Activated CD4-positive, alpha-beta T cell treated with anti-CD3 and anti-CD28 coated beads, Interleukin-2, Interleukin-4, amounts not matched to agents 100 ng/mL and 50 ng/mL, durations not matched to agents 16 hours and 8 hours (primary cell): ENCODE measurements around the gene PDIA6.
"Not testable (repeated sequence)": the region's sequence is repeated elsewhere in the genome, so short reads cannot be mapped to it uniquely, and the experiment has no call there.

ENCODE experiments used
- DNase-seq: peaks from one replicate; pipeline ENCODE4 v3.0.0-alpha.2; 2020; ENCODE audit warnings: low spot score

PDIA6 gene

DNA sequence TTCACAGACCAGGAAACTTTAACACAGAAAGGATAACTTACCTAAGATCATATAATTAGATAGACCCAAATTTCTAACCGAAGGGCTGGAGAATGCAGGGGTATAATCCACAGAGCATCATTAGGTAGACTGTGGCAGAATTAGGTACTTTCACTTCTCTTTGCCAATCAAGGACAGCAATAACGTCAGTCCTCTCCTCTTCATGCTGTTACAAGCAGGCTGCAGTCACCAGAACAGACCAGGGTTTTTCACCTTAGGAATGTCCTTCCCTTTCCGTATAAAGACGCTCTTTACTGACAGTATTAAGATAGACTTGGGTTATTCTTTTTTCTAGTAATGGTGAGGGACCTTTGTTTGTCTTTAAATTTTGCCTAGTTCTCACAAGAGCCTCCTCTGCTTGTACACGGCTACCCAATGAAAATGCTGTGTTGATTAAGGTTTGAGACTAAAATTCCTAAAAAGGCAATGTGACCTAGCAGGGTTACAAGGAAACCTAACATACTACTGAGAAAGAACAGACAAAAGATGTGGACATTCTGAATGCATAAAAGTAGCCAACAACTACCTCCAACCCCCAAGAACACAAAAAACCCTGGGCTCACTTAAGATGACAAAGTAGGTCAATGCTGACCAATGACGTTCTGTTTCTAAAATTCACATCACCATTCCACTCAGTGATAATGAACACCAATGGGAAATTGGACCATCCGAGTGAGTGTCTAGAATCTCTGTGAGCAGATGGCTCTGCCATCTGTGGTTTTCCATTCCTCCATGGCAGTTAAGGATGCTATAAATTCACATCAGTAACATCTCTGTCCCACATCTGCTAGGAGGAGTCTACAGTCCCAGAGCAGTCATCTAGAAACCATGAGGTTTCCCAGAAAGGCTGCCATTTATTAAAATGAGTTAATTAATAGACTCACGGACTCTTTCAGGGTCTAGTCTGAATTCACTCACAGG is 2.1 kb downstream of the PDIA6 start:
- peak; percentile 48 for DNase-seq

DNA sequence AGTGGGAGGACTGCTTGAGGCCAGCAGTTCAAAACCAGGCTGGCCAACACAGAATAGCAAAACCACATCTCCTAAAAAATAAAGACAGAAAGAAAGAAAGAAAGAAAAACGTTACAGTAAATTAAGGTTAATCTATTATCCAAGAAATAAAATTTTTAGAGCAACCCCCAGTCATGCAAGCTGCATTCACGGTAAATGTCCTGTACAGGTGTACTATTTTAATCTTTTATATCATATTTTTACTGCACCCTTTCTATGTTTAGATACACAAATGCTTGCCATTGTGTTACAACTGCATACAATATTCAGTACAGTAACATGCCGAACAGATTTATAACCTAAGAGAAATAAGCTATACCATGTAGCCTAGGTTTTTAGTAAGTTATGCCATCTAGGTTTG is 6.0 kb downstream of the PDIA6 start:
- DNase-seq: no peak

DNA sequence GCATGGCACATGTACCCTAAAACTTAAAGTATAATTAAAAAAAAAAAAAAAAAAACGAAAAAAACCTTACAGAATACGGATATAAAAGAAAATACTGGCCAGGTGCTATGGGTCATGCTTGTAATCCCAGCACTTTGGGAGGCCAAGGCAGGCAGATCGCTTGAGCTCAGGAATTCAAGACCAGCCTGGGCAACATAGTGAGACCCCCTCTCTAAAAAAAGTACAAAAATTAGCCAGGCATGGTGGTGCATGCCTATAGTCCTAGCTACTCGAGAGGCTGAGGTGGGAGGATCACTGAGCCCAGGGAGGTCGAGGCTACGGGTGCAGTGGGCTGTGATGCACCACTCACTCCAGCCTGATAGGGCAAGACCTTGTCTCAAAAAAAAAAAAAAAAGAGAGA is 6.6 kb downstream of the PDIA6 start:
- not testable (repeated sequence) for DNase-seq

DNA sequence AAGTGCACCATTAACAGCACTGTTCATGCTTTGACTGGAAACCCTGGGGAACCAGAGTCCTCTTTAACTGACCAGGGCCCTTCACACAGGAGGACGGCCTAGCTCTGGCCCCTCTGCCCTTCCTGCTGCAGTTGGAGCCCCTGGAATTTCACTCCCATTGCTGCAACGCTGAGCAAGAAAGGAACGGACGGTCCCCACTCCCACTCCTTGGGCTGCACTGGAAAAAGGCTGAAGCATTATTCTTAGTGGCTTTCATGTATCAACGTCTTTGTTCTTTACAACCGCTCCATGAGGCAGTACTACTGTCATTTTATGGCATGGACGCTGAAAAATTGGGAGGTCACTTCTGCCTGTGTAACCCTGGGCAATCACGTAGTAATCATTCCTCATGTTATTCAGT is 9.9 kb downstream of the PDIA6 start:
- DNase-seq: no peak

DNA sequence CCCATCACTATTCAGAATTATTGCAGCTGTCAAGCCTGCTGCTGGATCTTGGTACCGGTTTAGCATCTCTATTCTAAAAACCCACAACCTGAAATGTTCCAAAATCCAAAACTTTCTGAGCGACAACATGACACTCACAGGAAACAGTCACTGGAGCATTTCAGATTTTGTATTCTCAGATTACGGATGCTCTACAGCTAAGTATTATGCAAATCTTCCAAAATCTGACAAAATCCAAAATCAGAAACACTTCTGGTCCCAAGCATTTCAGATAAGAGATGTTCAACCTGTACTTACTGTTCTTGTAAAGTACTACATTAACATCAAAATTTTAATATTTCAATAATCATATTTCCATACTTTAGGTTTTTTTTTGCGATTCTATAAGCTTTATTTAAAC is 12.4 kb downstream of the PDIA6 start:
- no peak for DNase-seq

DNA sequence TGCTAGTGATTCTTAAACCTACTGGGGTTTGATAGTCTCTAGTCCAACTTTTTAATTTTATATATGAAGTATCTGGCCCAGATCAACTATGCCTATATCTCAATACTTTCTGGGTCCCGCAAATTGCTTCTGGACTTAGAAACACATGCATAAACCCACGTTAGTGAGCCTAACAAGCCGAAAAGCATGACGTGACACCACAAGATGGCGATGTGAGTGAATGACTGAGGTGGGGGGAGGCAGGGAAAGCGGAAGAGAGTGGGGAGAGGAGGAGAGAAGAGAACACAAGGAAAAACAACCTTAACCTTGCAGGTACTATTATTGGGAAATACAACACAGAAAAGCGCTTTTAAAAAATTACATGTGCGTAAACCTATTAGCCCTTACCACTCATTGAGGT is 13.8 kb downstream of the PDIA6 start:
- DNase-seq: no peak

DNA sequence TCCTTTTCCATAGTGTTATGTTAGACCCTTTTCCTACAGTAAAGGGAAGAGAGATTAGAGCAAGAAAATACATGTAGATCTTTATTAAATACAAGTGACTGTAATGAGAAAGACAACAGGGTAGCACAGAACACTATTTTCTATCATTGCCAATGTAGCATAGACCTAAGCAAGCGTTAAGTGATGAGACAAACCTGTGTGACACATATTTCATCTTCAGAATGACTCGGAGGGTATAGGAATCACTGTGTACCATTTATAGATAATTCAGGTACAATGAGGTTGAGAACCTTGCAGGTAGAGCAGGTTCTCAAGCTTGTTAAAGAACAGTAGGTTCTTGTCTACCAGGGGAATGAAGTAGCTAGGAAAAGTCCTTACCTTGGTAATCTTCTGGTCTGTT is 15.9 kb downstream of the PDIA6 start:
- DNase-seq: no peak

DNA sequence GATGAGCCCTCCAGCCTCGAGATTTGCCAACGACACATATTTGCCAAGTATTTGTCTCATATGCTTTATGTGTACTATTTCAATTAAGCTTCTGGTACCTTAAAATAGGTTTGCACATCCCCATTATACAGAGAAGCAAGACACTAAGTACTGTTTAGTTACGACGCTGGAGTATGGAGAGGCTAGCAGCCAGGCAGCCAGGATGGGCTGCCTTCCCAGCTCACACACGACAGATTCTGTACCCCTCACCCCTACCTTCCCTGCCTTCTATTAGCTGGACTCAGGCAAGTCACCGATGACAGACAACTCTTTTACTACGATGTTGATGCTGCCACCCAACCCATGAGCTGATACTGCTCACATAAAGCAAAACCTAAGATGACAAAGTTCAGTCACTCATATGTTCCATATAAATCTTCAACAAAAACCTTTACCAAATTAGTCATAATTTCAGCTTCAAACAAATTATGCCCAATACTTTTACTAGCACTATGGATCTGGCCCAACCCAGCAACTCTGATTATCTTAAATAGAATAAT is 17.0 kb downstream of the PDIA6 start:
- no peak for DNase-seq

DNA sequence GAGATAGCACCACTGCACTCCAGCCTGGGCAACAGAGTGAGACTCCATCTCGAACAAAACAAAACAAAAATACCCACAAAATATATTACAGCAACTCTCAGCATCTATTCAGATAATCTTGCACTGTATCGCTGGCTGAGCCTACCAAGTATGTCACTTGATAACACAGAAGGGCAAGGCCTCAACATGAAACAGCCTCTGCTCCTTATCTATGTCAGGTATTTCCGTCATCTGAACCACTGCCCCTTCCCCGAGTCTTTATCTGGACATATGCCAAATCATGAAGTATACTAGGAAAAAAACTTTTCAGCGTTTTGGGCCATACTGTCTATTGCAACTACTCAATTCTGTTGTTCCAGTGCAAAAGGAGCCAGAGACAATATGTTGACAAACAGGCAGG is 17.7 kb downstream of the PDIA6 start:
- no peak for DNase-seq

DNA sequence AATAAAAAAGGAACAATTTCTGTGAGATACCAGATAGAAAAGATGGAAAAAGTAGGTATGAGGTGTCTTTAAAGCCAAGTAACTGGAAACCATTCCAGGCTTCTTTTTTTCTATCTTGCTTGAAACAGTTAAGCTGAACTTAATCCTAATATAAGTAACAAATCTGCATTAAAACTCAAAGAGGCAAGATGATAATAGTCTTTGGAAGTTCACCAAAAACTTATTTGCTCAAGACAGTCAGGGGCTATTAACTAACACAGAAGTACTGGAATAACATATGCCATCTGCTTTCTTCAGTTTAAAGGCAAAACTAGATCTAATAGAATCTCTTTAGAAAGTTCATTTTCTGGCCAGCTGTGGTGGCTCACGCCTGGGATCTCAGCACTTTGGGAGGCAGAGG is 18.8 kb downstream of the PDIA6 start:
- DNase-seq: no peak

DNA sequence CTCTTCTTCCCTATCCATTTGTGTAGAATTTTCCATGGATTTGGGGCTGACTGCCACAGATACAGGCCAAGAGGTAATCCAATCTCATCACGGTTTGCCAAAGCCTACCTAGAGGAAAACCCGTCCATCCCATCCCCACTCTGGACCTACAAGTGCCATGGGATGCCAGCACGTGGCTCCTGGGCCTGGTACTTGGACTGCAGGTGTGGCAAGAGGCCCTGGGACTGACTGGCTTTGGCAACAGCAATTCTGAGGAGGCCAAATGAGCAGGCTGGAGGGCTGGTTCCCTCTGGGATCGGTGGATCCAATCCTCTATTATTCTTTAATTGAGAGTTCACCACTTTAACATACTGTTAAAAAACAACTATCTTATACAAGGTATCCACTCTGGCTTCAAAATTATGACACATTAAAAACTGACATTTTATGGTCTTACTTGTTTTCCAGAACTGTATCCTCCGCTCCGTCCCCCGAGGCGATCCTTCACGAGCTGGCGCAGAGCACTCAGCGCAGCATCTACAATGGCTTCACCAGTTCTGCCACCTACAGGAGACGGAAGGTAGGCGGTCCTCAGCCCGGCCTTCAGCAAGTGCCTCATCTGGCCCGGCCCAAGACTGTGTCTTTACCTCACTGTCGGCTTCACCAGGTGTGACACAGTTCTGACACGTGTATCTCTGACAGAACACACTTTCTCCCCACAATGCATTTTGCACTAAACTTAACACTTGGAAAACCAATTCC is 19.8 kb downstream of the PDIA6 start:
- DNase-seq: no peak

DNA sequence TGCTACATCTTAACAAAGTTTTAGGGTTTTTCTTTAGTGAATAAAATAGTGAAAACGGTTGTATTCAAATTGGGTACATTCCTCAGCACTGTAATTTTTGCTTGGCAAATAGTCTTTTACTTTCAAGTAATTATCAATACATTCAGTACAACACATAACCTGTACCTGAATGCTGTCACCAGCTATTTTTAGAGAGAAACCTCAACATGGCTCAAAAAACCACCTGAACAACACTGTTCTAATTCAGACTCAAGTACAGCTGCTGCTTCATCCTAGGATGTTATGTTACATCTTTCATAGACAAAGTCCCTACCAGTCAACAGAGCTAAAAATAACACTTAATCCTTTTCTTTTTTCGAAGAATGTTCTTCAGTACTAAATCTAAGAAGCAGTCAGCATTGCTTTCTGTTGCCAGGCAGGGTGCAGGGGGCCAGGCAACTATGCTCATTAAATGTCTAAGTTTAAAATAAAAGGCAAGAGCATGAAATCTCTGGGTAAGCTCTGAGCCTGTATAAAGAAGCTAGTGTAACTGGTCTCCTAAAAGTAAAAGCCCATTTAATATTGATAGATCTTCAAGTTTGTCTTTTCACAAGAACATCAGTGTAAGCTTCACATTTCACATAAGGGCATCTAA is 20.5 kb downstream of the PDIA6 start:
- no peak for DNase-seq

DNA sequence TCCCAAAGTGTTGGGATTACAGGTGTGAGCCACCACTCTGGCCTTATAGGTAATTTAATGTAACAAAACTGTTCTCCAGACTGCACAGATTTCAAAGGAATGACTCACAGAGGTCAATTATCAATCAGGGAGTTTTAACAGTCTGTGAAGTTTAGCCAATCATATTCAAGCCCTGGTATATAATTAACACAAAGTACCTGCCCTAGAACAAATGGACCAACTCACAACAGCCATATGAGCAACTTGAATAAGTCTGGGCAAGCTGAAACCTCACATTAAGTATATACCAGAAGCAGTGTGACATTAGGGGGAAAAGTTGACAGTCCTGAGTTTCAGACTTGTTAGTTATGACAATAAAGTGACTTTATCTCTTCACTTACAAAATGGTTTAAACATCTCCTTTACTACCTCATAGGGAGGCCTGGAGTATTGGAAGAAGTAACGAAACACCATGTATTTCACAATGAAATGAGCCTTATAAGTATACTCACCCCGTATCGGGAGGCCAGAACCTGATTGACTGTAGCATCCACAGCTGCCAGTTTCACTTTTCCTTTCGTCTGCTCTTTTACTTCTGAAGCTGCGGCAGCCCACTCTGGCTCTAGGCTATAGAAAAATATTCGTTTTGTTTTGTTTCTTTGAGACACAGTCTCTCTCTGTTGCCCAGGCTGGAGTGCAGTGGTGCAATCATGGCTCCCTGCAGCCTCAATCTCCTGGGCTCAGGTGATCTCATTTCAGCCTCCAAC is 22.2 kb downstream of the PDIA6 start:
- DNase-seq: no peak

DNA sequence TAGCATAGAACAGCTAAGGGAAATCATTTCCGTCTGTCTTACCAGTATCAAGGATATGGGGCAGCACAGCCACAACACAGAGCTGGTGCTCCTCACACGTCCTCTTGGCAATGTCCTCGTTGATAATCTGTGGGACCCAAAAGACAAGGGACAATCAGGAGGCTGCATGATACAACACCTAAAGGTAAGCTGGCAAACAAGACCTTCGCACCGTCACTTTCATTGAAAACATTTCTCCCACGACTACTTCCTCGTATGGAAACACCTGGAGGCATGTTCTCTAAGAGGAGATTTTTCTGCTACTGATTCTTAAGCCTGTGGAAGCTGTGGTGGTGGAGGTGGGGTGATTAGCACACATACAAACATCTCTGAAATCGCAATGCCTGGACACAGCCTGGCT is 23.7 kb downstream of the PDIA6 start:
- DNase-seq: no peak

DNA sequence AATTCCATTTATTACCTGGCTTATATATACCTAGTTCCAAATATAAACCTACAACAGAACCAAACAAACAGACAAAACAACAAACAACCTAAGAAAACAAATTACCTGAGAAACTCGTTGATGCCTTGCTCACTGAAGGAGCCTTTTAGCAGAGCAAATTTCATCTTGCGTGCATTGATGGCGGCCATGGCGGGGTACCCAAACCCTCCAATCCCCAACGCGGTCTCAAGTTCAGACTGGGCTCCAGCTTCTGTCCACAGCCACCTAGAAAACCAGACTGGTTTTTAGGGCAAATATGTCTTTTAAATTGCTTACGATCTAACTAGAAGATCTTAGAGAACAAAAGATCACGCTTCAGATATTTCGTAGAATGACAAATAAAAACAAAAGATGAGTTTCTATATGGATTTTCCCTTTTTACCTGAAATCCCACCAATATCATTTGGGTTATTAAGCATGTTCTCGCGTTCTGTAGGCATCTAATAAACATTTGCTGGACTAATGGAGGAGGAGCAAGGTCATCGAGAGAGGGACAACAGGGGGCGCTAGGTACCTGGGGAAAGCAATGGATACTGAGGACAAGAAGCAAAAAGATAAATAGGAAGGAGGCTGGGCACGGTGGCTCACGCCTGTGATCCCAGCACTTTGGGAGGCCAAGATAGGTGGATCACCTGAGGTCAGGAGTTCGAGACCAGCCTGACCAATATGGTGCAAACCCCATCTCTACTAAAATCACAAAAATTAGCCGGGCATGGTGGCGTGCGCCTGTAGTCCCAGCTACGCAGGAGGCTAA is 25.2 kb downstream of the PDIA6 start:
- DNase-seq: no peak

DNA sequence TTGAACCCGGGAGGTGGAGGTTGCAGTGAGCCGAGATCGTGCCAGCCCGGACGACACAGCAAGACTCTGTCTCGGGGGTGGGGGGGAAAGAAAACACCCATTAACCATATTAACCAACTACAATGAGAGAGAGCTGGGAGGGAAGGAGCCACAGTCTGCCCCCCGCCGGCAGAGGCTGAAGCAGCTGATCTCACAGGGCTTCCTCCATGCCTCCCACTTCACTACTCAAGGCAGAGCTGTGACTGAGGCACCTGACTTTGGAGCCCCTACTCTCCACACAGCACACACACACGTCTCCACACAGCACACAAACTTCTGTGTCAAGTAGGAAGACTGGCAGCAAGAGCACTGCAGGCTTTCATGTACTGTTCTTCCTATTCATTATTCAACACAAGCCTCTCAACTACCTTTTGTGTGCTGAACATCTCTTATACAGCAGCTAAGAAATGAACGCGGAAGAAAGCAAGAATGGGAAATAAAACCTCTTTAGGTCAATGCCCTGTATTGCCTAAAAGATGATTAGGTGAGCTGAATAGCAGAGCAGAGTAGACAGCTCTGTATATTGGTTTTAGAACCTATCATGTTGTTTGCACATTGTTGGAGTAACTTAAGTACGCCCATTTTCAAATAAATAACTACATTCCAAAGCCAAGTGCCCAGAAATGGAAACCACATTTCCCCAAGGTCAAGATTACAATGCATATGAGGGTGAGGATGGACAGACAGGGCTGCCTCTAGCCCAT is 26.2 kb downstream of the PDIA6 start:
- DNase-seq: no peak

DNA sequence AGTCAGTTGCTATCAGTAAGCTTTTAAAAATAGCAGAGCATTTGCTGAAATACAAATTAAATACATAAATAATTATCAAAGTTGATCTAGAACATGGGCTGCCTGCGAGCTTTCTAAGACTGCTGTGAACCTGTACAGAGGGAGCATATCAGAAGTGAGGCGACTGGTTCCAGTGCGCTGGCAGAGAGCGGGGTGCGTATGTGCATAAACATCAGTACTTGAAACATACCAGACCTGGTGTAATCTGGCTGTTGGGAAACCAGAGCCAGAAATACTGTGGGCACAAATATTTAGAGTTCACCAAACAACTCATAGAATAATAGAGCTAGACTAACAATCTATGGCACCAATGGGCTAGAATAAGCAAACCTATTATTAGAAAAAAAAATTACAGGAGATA is 27.3 kb downstream of the PDIA6 start:
- no peak for DNase-seq

DNA sequence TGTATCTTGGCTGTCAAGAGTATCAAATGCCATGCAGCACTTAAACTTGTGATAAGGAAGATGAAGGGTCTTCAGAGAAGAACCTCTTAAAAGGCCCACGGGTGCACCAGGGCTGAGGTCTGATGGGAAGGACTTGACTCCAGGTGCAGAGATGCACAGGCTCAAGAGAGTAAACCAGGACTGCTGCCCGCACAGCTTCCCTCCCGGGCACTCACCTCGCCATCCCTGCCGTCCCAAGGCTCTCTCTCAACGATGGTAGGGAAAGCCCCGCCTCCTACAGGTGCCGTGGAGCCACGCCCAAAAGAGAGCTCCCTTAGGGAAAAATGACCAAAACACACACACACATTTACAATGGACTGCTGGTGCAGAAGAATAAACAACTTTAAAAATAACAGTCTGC is 27.9 kb downstream of the PDIA6 start:
- DNase-seq: no peak

DNA sequence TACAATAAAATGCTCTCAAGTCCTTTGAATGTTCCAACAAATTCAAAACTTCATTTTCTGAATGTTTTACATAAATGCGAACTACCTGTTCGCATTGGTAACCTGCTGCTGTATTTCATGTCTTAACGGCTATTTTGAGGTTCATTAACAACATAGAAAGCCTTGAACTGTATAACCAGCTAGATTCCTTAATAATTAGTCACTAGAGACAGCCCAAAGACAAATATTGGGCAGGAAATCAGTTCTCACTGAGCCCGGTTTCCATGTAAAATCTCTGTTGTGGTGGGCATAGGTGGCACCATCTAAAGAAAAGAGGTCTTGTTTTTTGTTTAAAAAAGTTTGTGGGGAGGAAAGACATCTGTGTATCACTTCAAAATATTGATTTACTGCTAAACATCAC is 29.2 kb downstream of the PDIA6 start:
- DNase-seq: no peak

DNA sequence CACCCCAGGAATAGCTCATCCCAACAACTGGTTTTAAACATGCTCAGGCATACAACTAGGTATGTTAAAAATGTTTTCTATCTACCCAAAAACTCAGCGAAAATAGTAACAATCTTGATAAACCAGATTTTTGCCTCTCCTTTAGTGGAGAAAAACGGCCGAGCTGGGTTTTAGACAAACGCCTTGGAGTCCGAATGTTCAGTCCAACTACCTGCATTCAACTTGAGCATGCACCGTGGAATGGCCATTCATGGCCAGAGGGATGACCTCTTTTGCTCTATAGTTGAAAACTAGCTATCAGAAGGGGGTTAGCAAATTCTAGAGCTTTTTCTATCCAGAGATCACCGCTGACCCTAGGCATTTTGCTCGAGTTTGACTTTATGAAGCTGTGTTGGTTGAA is 30.8 kb downstream of the PDIA6 start:
- DNase-seq: no peak
